ENCODE measurements around the gene SOCS2.
"Not testable (repeated sequence)": the region's sequence is repeated elsewhere in the genome, so short reads cannot be mapped to it uniquely, and the experiment has no call there.

The SOCS2 gene, protein sequence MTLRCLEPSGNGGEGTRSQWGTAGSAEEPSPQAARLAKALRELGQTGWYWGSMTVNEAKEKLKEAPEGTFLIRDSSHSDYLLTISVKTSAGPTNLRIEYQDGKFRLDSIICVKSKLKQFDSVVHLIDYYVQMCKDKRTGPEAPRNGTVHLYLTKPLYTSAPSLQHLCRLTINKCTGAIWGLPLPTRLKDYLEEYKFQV

DNA sequence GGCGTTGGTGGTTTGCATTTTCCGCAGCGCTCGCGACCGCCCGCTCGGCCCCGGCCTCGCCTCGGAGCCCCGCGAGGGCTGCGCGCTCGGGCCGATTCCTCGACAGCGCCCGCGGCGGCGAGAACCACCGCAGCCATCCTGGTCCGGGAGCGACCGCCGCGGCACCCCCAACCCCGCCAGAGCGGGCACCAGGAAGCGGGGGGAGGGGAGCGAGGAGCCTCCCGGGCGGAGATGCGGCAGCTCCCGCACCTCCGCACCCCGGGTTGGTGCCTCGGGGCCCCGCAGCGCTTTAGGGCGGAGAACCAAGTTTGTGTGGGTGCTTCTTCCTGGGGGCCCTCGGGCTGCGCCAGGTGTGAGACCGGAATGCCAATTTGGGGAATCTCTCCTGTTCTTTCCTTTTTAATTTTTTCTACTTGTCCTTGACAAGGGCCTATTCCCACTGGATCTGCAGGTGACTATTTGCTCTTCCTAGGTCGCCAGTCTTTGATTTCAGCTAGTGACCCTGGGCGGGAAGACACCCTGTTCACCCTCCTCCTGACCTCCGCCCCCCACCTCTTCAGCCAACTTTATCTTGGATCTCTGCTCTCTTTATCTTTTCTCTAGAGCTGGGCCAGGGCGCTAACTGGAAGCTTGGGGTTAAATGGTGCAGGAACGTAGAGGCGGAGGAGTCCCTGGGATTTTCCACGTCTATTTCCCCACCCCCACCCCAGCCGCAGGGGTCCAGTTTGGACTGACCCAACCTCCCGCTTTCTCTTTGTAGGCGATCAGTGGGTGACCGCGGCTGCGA lies at the start of gene SOCS2:
Gene SOCS2, plus strand, starts transcription at position 751 of the 787 bp plus-strand sequence. CDS start 223 bp downstream, outside the sequence.
- peak in 1 of 2 donors; percentile 4 for DNase-seq (ENCODE audit: low read depth in 2 of 2)

DNA sequence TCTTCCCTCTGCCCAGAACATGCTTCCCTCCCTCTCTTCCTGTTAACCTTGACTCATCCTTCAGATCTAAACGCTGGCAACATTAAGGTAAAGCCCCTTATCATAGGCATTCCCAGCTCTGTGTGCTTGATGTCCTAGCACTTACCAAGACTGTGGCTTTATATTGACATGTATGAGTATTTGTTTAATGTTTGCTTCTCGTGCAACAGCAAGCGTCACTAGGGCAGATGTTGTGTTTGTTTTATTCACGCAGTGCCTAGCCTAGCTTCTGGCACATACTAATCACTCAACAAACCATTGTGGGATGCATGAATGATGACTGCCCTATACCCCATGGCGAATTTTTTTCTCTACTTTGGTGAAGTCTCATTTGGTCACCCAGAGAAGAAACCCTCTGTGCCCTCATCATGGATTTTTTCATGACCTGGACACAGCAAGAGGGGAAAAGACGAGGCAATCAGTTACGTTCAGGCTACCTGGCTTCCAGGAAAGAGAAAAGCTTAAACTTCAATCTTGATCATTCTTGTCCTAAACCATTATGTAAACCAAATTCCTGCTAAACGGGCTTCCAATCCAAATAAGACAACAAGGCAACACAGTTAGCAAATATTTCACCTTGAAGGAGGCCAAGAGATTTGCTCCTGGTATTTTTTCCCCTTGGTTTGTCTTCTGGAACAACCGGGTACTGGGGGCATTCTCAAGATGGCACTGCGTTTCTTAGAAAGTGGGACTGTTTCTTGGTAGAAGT lies 47.9 kb upstream of the SOCS2 start:
- DNase-seq (ENCODE audit: low read depth in 2 of 2): no peak

DNA sequence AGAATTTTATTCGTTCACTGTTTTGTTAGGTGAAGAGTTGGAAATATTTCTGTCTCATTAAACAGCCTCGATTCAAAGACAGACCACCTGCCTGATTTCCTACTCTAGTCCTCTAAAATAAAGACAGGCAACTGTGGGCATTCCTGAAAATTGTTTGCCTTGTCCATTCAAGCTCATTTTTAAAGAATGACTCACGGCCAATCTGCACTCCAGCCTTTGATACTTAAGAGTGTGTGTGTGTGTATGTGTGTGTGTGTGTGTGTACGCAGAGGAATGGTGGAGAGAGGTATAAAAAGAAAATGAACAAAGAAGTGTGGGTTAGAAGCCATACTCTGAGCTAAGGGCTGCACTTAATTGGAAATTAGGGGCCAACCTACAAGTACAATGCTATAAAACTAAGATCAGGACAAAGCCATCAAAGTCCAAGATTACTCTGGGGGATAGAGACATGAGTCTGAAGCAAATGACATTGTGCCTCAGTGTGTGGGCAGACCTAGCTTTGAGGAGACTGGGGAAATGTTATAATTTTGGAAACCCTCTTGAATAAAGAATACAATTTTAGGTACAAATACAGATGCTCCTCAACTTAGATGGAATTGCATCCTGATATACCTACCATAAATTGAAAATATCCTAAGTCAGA lies 45.6 kb upstream of the SOCS2 start:
- no peak for DNase-seq (ENCODE audit: low read depth in 2 of 2)

DNA sequence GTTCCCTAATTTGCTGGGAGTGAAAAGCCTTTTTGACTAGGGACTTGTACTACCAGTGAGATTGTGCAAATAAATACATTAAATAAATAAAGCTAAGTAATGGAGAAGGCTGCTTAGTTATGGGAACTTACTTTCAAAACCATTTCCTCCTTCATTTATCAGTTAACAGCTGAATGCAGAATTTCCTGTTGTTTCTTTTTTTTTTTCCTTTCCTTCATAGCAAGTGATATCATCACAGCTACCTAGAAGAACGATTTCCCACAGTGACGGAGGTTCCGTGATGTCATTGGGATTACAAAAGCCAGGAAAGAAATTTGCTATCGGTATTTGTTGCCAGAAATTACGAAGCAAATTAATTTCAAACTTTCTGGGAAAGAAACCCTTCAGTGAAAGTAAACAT lies 42.1 kb upstream of the SOCS2 start:
- no peak for DNase-seq (ENCODE audit: low read depth in 2 of 2)

DNA sequence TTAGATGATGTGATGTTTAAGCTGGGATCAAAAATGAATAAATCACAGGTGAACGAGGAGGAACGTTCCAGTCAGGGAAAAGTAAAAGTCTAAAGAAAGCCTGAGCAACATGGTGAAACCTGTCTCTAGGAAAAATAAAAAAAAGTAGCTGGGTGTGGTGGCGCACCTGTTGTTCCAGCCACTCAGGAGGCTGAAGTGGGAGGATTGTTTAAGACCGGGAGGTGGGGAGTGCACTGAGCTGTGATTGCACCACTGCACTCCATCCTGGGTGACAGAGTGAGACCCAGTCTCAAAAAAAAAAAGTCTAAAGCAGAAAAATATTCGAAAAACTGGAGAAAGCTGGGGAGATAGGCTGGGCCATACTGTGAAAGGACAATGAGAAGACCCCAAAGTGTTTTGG lies 39.2 kb upstream of the SOCS2 start:
- no peak for DNase-seq (ENCODE audit: low read depth in 2 of 2)

DNA sequence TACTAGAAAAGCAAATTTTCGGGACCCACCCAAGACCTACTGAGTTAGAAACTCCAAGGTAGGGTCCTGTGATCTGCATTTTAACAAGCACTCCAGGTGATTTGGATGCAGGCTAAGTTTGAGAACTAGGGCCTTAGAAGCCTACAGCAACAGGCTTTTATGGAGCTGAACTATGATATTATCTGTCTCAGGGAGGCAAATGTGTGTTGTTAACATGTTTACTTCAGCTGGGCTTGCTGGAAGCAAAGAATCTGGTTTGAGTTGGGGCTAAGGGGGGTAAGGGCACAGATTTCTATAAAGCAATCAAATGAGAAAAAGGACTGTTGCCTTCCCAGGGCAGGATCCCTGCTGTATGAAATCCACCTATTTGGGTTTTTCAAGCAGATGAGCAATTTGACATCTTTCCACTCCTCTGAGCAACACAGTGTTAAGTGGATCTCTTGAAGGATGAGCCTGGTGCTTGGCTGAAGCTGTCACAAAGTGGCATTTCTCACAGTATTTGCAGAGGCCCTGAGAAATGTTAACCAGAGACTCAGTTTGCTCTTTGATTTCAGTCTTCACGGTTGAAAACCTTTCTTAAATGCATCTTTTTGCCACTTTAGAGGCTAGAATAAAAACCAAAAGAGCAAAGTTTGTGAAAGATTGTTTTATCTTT lies 36.2 kb upstream of the SOCS2 start:
- DNase-seq (ENCODE audit: low read depth in 2 of 2): no peak

DNA sequence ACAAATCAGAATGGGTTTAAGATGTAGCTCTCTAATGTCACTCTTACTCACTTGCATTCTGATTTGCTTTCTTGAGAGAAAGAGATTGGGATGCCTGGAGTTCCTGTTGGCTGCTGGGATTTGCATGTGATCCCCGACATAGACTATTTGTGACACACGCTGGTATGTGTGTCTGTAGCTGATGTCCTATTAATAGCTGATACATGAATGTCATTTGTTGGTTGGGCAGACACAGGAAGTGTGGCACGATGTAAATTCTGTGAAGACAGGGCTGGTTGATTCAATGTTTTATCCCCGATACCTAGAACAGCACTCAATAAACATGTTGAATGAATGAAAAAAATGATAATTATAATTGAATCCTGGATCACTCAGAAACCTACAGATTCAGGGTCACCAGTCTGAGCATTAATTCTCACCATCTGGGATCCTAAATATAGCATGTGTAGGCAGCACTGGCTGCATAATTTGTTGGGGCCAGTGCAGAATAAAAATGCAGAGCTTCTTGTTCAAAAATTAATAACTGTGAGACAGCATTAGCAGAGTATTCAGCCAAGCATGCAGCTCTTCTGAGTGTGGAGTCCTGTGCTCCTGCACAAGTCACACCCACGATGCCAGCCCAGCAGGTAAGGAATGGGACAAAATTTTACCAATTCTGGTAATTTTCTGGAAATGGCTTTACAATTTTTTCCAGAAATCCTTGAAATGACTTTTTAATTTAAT lies 35.5 kb upstream of the SOCS2 start:
- no peak for DNase-seq (ENCODE audit: low read depth in 2 of 2)

DNA sequence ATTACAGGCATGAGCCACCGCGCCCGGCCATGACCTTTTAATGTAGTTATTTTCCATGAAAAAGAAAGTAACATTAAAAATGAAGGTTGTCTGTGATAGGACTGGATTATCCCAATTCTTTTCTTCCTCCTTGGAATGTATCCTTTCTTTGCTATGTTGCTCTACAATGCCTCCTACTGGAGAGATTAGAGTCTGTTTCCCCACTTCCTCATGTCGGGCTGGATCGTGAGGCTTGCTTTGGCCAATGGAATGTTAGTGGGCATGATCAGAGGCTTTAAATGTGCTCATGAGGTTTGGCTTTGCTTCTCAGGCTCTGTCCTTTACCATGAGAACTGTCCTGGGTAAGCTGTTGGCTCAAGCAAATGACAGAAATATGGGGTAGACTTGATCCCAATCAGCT lies 34.7 kb upstream of the SOCS2 start:
- DNase-seq (ENCODE audit: low read depth in 2 of 2): no peak

DNA sequence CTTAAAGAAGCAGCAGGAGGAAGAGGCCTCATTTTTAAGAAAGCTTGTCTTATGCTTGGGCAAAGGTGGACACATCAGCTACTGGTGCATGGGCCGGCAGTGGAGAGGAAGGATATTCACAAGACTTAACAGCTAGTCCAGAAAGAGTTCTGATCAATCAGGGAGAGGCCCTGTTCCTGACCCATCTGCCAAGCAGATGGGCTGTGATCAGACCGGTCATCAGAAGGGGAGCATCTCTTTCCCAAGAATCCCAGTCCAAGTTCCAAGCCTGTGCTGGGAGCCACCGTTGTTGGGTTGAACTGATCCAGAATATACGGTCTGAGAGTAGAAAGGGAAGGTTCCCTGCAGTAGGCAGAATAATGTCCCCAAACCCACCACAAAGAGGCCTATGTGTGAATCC lies 32.7 kb upstream of the SOCS2 start:
- no peak for DNase-seq (ENCODE audit: low read depth in 2 of 2)

DNA sequence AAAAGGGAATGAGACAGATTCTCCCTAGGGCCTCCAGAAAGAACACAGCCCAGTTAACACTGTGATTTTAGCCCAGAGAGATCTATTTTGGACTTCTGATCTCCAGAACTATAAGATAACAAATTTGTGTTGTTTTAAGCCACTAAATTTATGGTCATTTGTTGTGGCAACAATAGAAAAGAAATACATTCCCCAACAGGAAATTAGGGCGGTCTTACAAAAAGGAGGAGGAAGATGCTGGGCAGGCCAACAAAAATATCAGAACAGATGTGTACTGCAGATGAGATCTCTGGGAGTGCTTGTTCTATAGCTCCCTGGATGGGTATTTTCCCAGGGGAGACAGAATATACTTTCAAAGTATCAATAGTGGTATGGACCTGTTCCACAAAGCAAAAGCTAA lies 32.0 kb upstream of the SOCS2 start:
- no peak for DNase-seq (ENCODE audit: low read depth in 2 of 2)

DNA sequence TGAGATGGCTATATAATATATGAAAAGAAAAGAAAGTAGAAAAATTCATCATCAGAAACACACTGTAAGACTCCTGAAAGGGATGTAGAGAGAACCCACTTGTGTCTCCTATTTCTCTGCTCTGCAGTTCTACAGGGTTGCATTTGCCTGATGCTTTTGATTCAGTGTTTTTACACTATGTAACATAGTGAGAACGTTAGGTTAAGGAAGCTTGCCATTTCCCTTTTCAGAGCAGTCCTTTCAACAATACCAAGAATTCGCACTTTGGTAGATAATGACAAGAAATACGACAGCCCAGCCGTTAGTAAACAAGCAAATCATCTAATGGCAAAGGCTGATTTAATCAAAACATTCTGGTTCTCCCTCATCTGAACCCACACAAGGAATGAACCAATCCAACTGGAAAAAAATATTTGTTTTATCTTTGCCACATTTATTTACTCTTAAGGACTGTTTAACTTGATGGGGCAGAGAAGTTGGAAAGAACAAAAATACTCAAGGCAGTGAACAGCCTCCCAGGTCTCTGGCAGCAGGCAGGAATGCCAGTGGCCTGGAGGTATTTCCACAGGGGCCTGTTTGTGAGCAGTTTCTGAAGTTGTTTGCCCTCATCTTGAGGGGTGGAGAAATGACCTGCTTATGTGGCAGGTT lies 30.8 kb upstream of the SOCS2 start:
- no peak for DNase-seq (ENCODE audit: low read depth in 2 of 2)

DNA sequence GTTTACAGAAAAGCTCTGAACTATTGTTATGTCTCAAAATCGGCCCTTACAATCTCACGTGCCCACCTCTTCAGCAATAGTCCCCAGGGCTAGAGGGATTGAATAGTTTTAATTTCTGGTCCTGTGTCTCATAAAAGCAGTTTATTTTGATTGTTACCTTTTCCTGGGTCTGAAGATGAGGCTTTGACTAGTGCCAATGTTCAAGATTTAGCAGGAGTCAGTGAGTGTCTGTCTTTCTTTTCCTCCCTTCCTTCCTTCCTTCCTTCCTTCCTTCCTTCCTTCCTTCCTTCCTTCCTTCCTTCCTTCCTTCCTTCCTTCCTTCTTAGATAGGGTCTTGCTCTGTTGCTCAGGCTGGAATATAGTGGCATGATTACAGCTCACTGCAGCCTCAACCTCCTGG lies 24.7 kb upstream of the SOCS2 start:
- no peak for DNase-seq (ENCODE audit: low read depth in 2 of 2)

DNA sequence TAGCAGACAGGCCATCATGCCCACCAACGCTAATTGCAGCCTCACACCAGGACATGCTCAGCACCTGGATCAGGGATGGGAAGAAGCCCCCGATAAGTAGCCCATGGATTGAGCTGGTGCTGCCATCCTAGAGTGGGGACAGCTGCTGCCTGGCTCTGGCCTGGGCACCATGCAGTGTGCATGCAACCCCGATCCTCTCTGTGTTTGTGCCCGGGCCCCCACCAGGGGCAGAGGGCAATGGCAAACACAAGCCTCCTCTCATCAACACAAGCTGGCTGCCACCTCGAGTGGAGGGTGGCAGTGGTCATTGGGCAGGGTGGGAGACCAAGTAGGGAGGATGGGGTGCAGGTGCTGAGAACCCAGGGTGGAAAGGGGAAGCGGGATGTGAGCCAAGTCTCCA lies 23.3 kb upstream of the SOCS2 start:
- no peak for DNase-seq (ENCODE audit: low read depth in 2 of 2)

DNA sequence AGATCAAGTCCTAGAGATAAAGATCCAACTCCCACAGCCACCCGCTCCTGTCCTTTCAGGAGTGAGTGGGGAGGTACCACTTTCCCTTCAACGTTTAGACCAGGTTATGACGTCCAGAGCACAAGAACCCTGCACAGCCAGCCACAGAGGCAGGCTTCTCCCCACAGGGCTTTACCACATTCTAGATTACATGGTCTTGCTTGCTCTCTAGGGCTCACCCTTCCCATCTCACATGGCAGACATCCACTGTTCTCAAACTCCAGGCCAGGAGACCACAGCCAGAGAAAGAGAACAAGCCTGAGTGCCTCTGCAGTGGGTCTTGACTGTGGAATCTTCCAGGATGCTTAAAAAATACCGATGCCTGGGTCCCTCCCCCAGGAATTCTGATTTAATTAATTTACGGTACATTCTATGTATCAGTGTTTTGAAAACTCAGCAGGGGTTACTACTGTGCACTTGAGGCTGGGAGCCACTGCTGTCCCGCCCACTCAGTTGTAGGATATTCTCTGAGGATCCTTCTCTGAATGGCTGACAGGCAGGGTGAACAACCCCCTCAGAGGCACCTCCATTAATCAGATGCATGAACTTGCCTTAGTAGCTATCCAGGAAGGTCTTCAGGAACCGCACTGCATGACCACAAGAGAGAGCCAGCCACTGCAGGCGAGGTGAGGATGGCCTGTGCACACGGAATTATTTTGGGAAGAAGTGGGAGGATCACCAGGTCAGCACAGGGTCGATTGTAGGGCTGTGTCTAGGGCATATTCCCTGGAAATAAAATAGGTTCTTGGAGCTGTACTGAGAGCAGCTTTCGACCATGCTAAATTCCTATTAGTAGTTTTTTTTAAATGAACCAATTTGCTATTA lies 21.5 kb upstream of the SOCS2 start:
- no peak for DNase-seq (ENCODE audit: low read depth in 2 of 2)

DNA sequence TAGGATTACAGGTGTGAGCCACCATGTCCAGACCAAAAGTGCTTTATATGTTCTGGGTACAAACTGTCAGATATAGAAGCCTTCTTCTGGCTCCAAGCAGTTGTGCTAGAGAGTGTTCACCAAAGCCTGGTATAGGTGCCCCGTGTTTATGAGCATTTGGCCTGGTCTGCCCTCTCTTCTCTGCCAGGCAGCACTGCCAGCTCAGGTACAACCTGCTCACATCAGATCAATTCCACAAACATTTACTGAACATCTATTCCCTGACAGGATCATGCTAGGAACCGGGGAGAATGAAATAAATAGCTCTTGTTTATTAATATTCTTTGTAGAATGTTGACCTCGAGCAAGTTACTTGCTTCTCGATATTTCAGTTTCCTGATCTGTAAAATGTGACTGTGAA lies 20.0 kb upstream of the SOCS2 start:
- DNase-seq (ENCODE audit: low read depth in 2 of 2): no peak

DNA sequence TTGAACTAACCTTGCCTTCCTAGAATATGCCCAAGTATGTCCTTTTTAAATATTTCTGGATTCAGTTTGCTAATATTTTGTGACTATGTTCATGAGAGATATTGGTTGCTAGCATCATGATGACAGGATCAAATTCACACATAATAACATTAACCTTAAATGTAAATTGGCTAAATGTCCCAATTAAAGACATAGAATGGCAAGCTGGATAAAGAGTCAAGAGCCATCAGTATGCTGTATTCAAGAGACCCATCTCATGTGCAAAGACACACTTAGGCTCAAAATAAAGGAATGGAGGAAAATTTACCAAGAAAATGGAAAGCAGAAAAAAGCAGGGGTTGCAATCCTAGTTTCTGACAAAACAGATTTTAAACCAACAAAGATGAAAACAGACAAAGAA lies 14.6 kb upstream of the SOCS2 start:
- DNase-seq (ENCODE audit: low read depth in 2 of 2): not testable (repeated sequence)

DNA sequence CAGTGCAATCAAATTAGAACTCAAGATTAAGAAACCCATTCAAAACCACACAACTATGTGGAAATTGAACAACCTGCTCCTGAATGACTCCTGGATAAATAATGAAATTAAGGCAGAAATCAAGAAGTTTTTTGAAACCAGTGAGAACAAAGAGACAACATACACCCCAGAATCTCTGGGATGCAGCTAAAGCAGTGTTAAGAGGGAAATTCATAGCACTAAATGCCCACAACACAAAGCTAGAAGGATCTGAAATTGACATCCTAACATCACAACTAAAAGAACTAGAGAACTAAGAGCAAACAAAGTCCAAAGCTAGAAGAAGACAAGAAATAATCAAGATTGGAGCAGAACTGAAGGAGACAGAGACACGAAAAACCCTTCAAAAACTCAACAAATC lies 13.8 kb upstream of the SOCS2 start:
- DNase-seq (ENCODE audit: low read depth in 2 of 2): not testable (repeated sequence)

DNA sequence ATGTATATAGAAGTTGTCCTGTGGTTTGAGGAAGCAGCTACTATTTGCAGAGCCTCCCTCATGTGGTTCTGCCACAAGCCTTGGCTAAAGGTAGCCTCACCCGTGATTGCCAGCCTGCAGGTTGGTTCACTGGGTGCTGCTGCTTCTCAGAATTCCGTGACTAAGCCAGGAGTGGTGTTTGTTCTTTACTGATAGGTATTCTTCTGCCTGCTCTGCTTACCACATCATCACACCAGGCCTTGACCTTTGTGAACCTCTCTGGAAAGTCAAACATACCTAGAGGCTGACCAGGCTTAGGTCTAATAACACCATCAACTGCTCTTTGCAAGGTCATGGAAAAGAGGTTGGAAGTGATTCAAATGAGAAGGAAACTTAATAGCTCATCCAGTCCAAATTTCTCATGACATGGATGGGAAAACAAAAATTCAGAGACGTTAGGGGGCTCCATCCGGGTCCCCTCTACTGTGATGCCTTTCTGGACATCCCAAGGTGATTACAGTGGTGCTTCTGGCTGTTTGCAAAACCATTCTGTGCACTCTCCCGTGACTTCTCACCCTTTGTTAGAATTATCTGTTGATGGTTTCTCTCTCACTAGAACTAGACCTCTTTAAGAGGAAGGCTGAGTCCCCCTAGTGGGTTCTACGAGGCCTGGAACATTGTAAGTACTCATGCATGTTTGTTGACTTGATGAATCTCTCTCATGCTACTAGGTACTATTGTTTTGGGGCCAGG lies 8.5 kb upstream of the SOCS2 start:
- DNase-seq (ENCODE audit: low read depth in 2 of 2): no peak

DNA sequence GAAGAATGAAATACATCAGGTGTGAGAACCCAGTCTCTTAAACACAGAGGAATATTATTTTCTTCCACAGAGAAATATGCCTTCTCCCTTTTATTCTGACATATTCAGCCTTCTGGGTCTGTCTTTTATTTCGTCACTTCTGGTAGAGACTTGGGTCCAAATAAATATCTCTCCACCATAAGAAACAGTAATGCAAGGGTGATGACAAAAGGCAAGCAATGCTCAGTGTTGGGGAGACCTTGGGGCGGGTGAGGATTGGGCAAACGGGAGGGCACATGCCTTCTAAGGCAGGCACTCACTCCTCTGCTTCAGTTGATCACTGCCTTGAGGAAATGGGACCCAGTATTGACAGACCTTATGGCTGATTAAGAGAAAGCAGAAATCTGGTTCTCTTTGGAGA lies 6.7 kb upstream of the SOCS2 start:
- no peak for DNase-seq (ENCODE audit: low read depth in 2 of 2)
